ENCODE data around the gene MID1IP1.

The MID1IP1 gene

GRCh38 chrX:38804682-38805431, 3.6 kb downstream of the MID1IP1 start:
- H3K36me3 ChIP-seq (ENCODE audit: insufficient read depth, low read length): no peaks in the 10 kb centered on the region
- H3F3A ChIP-seq (ENCODE audit: insufficient read depth, low read length): no peaks in the 10 kb centered on the region
- no peak overlapping the region for H3K4me2 ChIP-seq (ENCODE audit: low read length)
- H3K79me2 ChIP-seq (ENCODE audit: insufficient read depth, low read length): no peaks in the 10 kb centered on the region
- no peak overlapping the region for H3K27ac ChIP-seq (ENCODE audit: low read depth, low read length, poor library complexity, severe bottlenecking)
- no peak overlapping the region for H2AFZ ChIP-seq (ENCODE audit: low read length)
- no peaks in the 10 kb centered on the region for H3K27me3 ChIP-seq (ENCODE audit: insufficient read depth, low read length)
- no peak overlapping the region for H3K9ac ChIP-seq (ENCODE audit: low read length)
- H3K9me3 ChIP-seq (ENCODE audit: low read length): no peaks in the 10 kb centered on the region
- H3K4me3 ChIP-seq (ENCODE audit: low read depth, low read length, poor library complexity, severe bottlenecking): no peak overlapping the region
- H4K20me1 ChIP-seq (ENCODE audit: insufficient read depth, low read length): no peaks in the 10 kb centered on the region
- no peaks in the 10 kb centered on the region for H3K9me2 ChIP-seq (ENCODE audit: low read depth, low read length)
- peaks cover 53% of the 10 kb centered on the region for H3K4me1 ChIP-seq (ENCODE audit: insufficient read depth, low read length, severe bottlenecking)
- TF ChIP-seq CTCF (IDR thresholded peaks at IDR 0.05; ENCODE audit: low read length) (no peak), EZH2 (IDR thresholded peaks at IDR 0.05; ENCODE audit: borderline replicate concordance, low read length) (no peak)

DNA sequence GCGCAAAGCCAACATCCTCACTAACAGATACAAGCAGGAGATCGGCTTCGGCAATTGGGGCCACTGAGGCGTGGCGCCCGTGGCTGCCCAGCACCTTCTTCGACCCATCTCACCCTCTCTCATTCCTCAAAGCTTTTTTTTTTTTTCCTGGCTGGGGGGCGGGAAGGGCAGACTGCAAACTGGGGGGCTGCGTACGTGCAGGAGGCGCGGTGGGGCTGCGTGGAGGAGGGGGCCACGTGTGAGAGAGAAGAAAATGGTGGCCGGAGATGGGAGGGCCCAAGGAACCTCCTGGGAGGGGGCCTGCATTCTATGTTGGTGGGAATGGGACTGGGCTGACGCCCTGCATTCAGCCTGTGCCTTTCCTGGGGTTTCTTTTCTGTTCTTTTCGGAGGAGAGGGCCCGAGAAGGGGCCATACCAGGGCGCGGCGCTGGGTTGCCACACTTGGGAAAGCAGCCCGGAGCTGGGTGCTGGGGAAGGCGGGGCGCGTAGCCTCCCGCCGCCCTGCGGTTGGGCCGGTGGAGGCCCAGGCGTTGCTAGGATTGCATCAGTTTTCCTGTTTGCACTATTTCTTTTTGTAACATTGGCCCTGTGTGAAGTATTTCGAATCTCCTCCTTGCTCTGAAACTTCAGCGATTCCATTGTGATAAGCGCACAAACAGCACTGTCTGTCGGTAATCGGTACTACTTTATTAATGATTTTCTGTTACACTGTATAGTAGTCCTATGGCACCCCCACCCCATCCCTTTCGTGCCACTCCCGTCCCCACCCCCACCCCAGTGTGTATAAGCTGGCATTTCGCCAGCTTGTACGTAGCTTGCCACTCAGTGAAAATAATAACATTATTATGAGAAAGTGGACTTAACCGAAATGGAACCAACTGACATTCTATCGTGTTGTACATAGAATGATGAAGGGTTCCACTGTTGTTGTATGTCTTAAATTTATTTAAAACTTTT, 4.5 kb downstream of the MID1IP1 start:
- peak overlapping the region; percentile 64 for H3K27ac ChIP-seq (ENCODE audit: low read depth, low read length, poor library complexity, severe bottlenecking)
- no peaks in the 10 kb centered on the region for H3K36me3 ChIP-seq (ENCODE audit: insufficient read depth, low read length)
- H3K4me2 ChIP-seq (ENCODE audit: low read length): no peak overlapping the region
- no peak for TF ChIP-seq CTCF (IDR thresholded peaks at IDR 0.05; ENCODE audit: low read length)
- no peak for TF ChIP-seq EZH2 (IDR thresholded peaks at IDR 0.05; ENCODE audit: borderline replicate concordance, low read length)
- H3K4me3 ChIP-seq (ENCODE audit: low read depth, low read length, poor library complexity, severe bottlenecking): no peak overlapping the region
- no peak overlapping the region for H3K9ac ChIP-seq (ENCODE audit: low read length)
- H3K9me3 ChIP-seq (ENCODE audit: low read length): no peaks in the 10 kb centered on the region
- no peaks in the 10 kb centered on the region for H3K9me2 ChIP-seq (ENCODE audit: low read depth, low read length)
- H4K20me1 ChIP-seq (ENCODE audit: insufficient read depth, low read length): no peaks in the 10 kb centered on the region
- H3K79me2 ChIP-seq (ENCODE audit: insufficient read depth, low read length): no peaks in the 10 kb centered on the region
- no peaks in the 10 kb centered on the region for H3F3A ChIP-seq (ENCODE audit: insufficient read depth, low read length)
- no peaks in the 10 kb centered on the region for H3K27me3 ChIP-seq (ENCODE audit: insufficient read depth, low read length)
- no peak overlapping the region for H2AFZ ChIP-seq (ENCODE audit: low read length)
- H3K4me1 ChIP-seq (ENCODE audit: insufficient read depth, low read length, severe bottlenecking): peaks cover 60% of the 10 kb centered on the region

DNA sequence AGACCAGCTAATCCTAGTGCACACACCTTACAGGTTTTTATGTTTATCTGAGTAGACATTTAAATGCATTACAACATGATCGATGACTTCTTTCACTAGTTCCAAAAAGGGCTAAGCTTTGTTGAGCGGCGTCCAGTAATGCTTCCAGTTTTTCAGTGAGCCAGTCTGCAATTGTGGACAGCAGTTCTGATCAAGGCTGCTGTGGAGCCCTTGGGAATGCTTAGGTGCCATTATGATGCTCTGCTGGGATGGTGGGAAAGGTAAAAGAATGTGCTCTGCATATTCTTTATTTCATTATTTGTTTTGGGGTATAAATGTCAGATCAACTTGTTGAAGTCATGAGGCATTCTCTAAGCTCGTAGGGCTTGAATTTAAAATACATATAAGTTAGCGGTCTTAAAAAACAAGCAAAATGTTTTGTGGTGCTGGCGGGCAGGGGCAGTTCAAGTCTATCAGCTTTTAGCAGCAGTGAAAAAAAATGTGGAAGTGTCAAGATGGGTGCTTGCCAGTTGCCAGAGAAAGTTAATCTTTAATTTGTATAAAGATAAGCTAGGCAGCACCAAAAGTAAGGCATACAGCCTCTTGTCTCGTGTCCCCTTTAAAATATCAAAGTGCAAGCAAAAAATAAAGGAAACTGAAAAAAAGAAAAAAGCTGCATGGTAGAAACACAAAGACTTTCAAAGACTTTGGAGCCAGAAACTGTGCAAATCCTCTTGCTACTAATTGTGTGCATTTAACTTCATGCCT, 5.8 kb downstream of the MID1IP1 start:
- no peak overlapping the region for H3K9ac ChIP-seq (ENCODE audit: low read length)
- H3K79me2 ChIP-seq (ENCODE audit: insufficient read depth, low read length): no peaks in the 10 kb centered on the region
- peak overlapping the region; percentile 64 for H3K27ac ChIP-seq (ENCODE audit: low read depth, low read length, poor library complexity, severe bottlenecking)
- no peak overlapping the region; the same call in 1 of the 2 replicates for H3K4me2 ChIP-seq (ENCODE audit: low read length)
- no peaks in the 10 kb centered on the region for H3K9me2 ChIP-seq (ENCODE audit: low read depth, low read length)
- H3K9me3 ChIP-seq (ENCODE audit: low read length): no peaks in the 10 kb centered on the region
- no peaks in the 10 kb centered on the region for H4K20me1 ChIP-seq (ENCODE audit: insufficient read depth, low read length)
- no peaks in the 10 kb centered on the region for H3F3A ChIP-seq (ENCODE audit: insufficient read depth, low read length)
- no peak overlapping the region for H2AFZ ChIP-seq (ENCODE audit: low read length)
- no peaks in the 10 kb centered on the region for H3K27me3 ChIP-seq (ENCODE audit: insufficient read depth, low read length)
- no peak overlapping the region for H3K4me3 ChIP-seq (ENCODE audit: low read depth, low read length, poor library complexity, severe bottlenecking)
- no peak for TF ChIP-seq EZH2 (IDR thresholded peaks at IDR 0.05; ENCODE audit: borderline replicate concordance, low read length)
- no peak for TF ChIP-seq CTCF (IDR thresholded peaks at IDR 0.05; ENCODE audit: low read length)
- no peaks in the 10 kb centered on the region for H3K36me3 ChIP-seq (ENCODE audit: insufficient read depth, low read length)
- H3K4me1 ChIP-seq (ENCODE audit: insufficient read depth, low read length, severe bottlenecking): peaks cover 72% of the 10 kb centered on the region
